COR-L47 (cell line): Measurements from ENCODE around the gene SMIM24.
"Not testable (repeated sequence)": the region's sequence is repeated elsewhere in the genome, so short reads cannot be mapped to it uniquely, and the experiment has no call there.

ENCODE experiments used
- DNase-seq: peaks from one replicate; lab custom pipeline; 2025; lab: John Stamatoyannopoulos, UW

Gene SMIM24

DNA sequence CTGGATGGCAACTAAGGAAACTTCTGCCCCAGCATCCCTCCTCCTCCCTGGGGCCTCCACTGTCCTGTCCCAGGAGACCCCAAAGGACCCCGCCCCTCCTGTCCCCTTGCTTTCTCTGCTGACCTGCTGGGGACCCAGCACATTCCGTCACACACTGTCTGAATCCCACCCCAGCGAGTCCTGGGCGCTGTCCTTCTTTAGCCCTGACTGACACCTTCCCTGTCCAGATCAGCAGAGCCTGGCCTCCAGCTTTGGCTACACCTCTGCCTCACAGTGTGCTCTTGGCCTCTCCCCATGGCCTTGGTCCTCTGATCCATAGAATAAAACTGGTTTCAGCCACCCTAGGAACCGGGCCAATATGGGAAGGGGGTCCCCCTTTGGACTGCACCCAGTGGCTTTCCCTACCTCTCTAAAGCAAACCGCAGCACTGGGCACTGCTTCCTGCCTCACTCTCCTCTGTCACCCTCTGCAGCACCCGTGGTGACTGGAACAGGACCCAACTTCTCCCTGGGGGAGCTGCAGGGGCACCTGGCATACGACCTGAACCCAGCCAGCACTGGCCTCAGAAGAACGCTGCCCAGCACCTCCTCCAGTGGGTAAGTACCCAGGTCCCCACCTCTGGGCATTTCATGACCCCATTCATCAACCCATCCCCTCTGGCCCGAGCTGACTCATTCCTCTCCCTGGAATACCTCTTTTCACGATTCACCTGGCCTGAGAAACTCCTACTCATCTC is 46.4 kb downstream of the SMIM24 start:
- DNase-seq, result no peak

GRCh38 chr19:3433313-3433712 is 47.0 kb downstream of the SMIM24 start:
- DNase-seq, result no peak

DNA sequence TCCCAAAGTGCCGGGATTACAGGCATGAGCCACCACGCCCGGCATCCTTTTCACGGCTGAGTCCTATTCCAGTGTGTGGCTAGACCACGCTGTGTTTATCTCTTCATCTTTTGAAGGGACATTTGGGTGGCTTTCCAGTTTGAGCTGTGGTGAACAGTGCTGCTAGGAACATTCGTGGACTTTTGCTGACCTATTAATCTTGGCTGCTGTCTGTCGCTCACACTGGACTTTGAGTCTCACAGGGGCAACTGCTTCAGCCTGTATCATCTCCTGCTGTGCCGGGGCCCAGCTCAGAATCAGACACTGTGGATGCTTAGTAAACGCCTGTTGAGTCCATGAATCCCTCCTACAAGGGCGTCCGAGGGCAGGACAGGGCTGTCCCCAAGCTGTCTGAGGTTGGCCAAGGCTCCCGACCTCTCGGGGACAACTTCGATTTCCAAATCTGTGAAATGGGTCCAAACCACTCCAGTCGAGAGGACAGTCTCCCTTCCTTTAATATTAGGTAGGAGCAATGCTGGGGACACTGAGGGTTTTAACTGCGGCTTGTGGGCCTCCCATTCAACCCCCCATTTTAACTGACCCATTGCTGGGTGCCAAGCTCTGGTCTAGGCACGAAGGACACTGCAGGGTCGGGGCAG is 48.4 kb downstream of the SMIM24 start:
- DNase-seq, result no peak

- not testable (repeated sequence) for DNase-seq
These were observed 50.0 kb downstream of the SMIM24 start for GRCh38 chr19:3430366-3430680.

GRCh38 chr19:3426433-3426832 is 53.9 kb downstream of the SMIM24 start:
- DNase-seq, result no peak
